GM12801 (cell line): ENCODE measurements around the gene IL31.

Source experiments
- TF ChIP-seq, protein P1 (sequence below): IDR thresholded peaks from one replicate; pipeline ENCODE4 v1.5.1; 2011; ENCODE audit warnings: control low read depth; ENCODE audit not compliant: insufficient read length; ENCODE audit errors: extremely low read depth

Gene IL31

GRCh38 chr12:122187466-122187865, 13.4 kb upstream of the IL31 start:
- TF ChIP-seq, protein P1, sequence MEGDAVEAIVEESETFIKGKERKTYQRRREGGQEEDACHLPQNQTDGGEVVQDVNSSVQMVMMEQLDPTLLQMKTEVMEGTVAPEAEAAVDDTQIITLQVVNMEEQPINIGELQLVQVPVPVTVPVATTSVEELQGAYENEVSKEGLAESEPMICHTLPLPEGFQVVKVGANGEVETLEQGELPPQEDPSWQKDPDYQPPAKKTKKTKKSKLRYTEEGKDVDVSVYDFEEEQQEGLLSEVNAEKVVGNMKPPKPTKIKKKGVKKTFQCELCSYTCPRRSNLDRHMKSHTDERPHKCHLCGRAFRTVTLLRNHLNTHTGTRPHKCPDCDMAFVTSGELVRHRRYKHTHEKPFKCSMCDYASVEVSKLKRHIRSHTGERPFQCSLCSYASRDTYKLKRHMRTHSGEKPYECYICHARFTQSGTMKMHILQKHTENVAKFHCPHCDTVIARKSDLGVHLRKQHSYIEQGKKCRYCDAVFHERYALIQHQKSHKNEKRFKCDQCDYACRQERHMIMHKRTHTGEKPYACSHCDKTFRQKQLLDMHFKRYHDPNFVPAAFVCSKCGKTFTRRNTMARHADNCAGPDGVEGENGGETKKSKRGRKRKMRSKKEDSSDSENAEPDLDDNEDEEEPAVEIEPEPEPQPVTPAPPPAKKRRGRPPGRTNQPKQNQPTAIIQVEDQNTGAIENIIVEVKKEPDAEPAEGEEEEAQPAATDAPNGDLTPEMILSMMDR = no peak

- TF ChIP-seq, protein P1 = no peak
Measured at GRCh38 chr12:122185494-122186082, 11.6 kb upstream of the IL31 start.

GRCh38 chr12:122185079-122185478, 11.1 kb upstream of the IL31 start:
- TF ChIP-seq, protein P1 = no peak

- TF ChIP-seq, protein P1 = no peak
Measured at GRCh38 chr12:122184517-122184916, 10.5 kb upstream of the IL31 start.

DNA sequence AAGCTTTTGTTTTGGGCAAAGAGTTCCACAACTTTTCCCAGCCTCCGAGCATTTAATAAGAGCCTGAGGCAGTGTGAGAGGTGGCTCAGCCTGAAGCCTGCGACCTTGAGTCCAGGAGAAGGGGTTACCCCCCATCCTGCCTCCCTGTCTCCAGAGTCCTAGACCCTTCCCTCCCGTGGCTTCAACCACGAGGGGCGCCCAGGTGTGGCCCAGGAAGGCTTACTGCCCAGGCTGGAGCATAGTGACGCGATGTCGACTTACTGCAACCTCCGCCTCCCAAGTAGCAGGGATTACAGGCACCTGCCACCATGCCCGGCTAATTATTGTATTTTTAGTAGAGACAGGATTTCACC, 9.5 kb upstream of the IL31 start:
- TF ChIP-seq, protein P1 = no peak

GRCh38 chr12:122182887-122183587, 9.0 kb upstream of the IL31 start, which contains the start of gene LRRC43:
Gene LRRC43 (plus strand): TSS chr12:122183123. CDS start chr12:122183145, 22 bp downstream.
- TF ChIP-seq, protein P1 = no peak

GRCh38 chr12:122172262-122172939, 1.6 kb downstream of the IL31 start:
- TF ChIP-seq, protein P1 = no peak
